ENCODE measurements around the gene HNRNPL. TPM values are rescaled to one million over a fixed set of nuclear protein-coding genes. Genes with fewer than 3 reads are reported as not detected.
A peak's percentile ranks its signal among the peaks of the same experiment; 100 is the strongest.
"Not testable (repeated sequence)": the region's sequence is repeated elsewhere in the genome, so short reads cannot be mapped to it uniquely, and the experiment has no call there.

The HNRNPL gene
- total RNA-seq, 1 donor from 2014 or later, result 195 TPM

- not testable (repeated sequence) for H3K27ac ChIP-seq (ENCODE audit: low read depth, low read length); H3K4me3 ChIP-seq (ENCODE audit: low read length in 3 of 3); H3K9ac ChIP-seq (ENCODE audit: low read depth in 1 of 3, low read length in 3 of 3); H3K27me3 ChIP-seq (ENCODE audit: control insufficient read depth in 3 of 3, insufficient read depth in 3 of 3, low read length in 3 of 3); H3K9me3 ChIP-seq (ENCODE audit: control insufficient read depth in 3 of 3, low read length in 3 of 3); H3K36me3 ChIP-seq (ENCODE audit: control insufficient read depth in 3 of 3, insufficient read depth in 3 of 3, low read length in 3 of 3)
- peaks cover 17 to 18% (median 17%) of the 10 kb centered on the region in 3 donors for H3K4me1 ChIP-seq (ENCODE audit: control insufficient read depth in 3 of 3, insufficient read depth in 3 of 3, low read length in 3 of 3)
These were observed 6.0 kb upstream of the HNRNPL start for GRCh38 chr19:38855751-38856150.

GRCh38 chr19:38854961-38855360 is 5.2 kb upstream of the HNRNPL start:
- peaks cover 18 to 19% (median 19%) of the 10 kb centered on the region in 3 donors for H3K4me1 ChIP-seq (ENCODE audit: control insufficient read depth in 3 of 3, insufficient read depth in 3 of 3, low read length in 3 of 3)
- not testable (repeated sequence) for H3K4me3 ChIP-seq (ENCODE audit: low read length in 3 of 3); H3K36me3 ChIP-seq (ENCODE audit: control insufficient read depth in 3 of 3, insufficient read depth in 3 of 3, low read length in 3 of 3); H3K27me3 ChIP-seq (ENCODE audit: control insufficient read depth in 3 of 3, insufficient read depth in 3 of 3, low read length in 3 of 3); H3K27ac ChIP-seq (ENCODE audit: low read depth, low read length); H3K9ac ChIP-seq (ENCODE audit: low read depth in 1 of 3, low read length in 3 of 3); H3K9me3 ChIP-seq (ENCODE audit: control insufficient read depth in 3 of 3, low read length in 3 of 3)

DNA sequence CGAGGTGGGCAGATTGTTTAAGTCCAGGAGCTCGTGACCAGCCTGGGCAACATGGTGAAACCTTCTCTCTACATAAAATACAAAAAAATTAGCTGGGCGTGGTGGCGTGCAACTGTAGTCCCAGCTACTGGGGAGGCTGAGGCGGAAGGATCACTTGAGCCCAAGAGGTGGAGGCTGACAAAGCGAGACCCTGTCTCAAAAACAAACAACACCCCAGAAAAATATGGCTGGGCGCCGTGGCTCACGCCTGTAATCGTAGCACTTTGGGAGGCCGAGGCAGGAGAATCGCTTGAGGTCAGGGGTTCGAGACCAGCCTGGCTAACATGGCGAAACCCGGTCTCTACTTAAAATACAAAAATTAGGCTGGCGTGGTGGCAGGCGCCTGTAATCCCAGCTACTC is 3.4 kb upstream of the HNRNPL start:
- H3K9me3 ChIP-seq (ENCODE audit: control insufficient read depth in 3 of 3, low read length in 3 of 3), result no peaks in the 10 kb centered on the region
- peaks cover 27 to 28% (median 27%) of the 10 kb centered on the region in 3 donors for H3K4me1 ChIP-seq (ENCODE audit: control insufficient read depth in 3 of 3, insufficient read depth in 3 of 3, low read length in 3 of 3)
- peak overlapping the region; percentile 90 to 94 (median 92) for H3K4me3 ChIP-seq (ENCODE audit: low read length in 3 of 3)
- no peaks in the 10 kb centered on the region for H3K27me3 ChIP-seq (ENCODE audit: control insufficient read depth in 3 of 3, insufficient read depth in 3 of 3, low read length in 3 of 3)
- peak overlapping the region in 2 of 3 donors; percentile 83 to 91 for H3K9ac ChIP-seq (ENCODE audit: low read depth in 1 of 3, low read length in 3 of 3)
- H3K36me3 ChIP-seq (ENCODE audit: control insufficient read depth in 3 of 3, insufficient read depth in 3 of 3, low read length in 3 of 3), result peaks cover 0 to 8% (median 0%) of the 10 kb centered on the region in 3 donors
- H3K27ac ChIP-seq (ENCODE audit: low read depth, low read length), result peak overlapping the region; percentile 99

DNA sequence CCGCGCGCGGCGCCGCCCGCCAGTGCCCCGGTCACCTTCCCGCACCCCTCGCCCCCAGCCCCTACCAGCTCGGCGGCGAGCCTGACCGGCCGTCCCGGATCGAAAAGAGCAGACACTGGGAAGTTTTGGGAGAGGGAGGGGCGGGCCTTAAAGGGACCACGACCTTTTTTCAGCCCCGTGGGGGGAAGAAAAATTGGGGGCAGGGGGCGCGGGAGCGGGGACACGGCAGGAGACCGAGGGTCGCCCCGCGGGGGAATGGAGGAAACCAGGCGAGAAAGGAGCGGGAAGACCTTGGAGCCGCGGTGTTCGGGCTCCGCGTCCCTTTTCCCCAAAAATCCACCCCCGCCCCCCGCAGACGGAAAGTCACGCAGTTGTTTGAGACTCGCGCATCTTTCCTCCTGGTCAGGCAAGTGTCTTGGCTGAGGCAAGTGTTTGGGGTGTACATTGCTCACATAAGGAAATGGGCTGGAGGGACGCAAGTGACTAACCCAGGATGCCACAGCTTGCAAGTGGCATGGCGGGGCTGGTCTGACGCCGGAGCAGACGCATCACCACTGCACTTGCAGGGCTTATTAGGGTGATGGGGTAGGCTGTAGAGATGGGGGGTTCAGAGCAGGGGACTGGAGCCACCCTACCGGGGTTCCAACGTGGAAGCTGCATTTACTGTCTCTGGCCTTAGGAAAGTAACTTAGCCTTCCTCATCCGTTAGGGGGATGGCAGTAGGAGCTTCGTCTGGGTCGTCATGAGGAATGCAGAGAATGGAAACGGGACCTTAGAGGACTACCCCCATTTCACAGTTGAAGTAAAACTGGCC is 2.7 kb upstream of the HNRNPL start:
- H3K27ac ChIP-seq (ENCODE audit: low read depth, low read length), result peak overlapping the region; percentile 99
- peak overlapping the region; percentile 90 to 94 (median 92) for H3K4me3 ChIP-seq (ENCODE audit: low read length in 3 of 3)
- no peaks in the 10 kb centered on the region for H3K27me3 ChIP-seq (ENCODE audit: control insufficient read depth in 3 of 3, insufficient read depth in 3 of 3, low read length in 3 of 3)
- H3K9ac ChIP-seq (ENCODE audit: low read depth in 1 of 3, low read length in 3 of 3), result peak overlapping the region; percentile 79 to 91 (median 83)
- H3K36me3 ChIP-seq (ENCODE audit: control insufficient read depth in 3 of 3, insufficient read depth in 3 of 3, low read length in 3 of 3), result peaks cover 1 to 12% (median 4%) of the 10 kb centered on the region in 3 donors
- no peaks in the 10 kb centered on the region for H3K9me3 ChIP-seq (ENCODE audit: control insufficient read depth in 3 of 3, low read length in 3 of 3)
- peaks cover 32 to 35% (median 34%) of the 10 kb centered on the region in 3 donors for H3K4me1 ChIP-seq (ENCODE audit: control insufficient read depth in 3 of 3, insufficient read depth in 3 of 3, low read length in 3 of 3)

- peak overlapping the region; percentile 90 to 96 (median 94) for H3K4me3 ChIP-seq (ENCODE audit: low read length in 3 of 3)
- no peaks in the 10 kb centered on the region for H3K9me3 ChIP-seq (ENCODE audit: control insufficient read depth in 3 of 3, low read length in 3 of 3)
- no peaks in the 10 kb centered on the region for H3K27me3 ChIP-seq (ENCODE audit: control insufficient read depth in 3 of 3, insufficient read depth in 3 of 3, low read length in 3 of 3)
- peaks cover 8 to 19% (median 11%) of the 10 kb centered on the region in 3 donors for H3K36me3 ChIP-seq (ENCODE audit: control insufficient read depth in 3 of 3, insufficient read depth in 3 of 3, low read length in 3 of 3)
- peak overlapping the region; percentile 96 to 97 (median 97) for H3K9ac ChIP-seq (ENCODE audit: low read depth in 1 of 3, low read length in 3 of 3)
- H3K27ac ChIP-seq (ENCODE audit: low read depth, low read length), result peak overlapping the region; percentile 99
- peaks cover 38 to 42% (median 39%) of the 10 kb centered on the region in 3 donors for H3K4me1 ChIP-seq (ENCODE audit: control insufficient read depth in 3 of 3, insufficient read depth in 3 of 3, low read length in 3 of 3)
These were observed 1.9 kb upstream of the HNRNPL start for GRCh38 chr19:38851622-38852230.

- Histone ChIP-seq H3K4me1 (ENCODE audit: control insufficient read depth in 3 of 3, insufficient read depth in 3 of 3, low read length in 3 of 3) (peaks cover 44 to 49% (median 45%) of the 10 kb centered on the region in 3 donors), H3K27me3 (ENCODE audit: control insufficient read depth in 3 of 3, insufficient read depth in 3 of 3, low read length in 3 of 3) (no peaks in the 10 kb centered on the region), H3K9ac (ENCODE audit: low read depth in 1 of 3, low read length in 3 of 3) (peak overlapping the region; percentile 96 to 97 (median 97)), H3K4me3 (ENCODE audit: low read length in 3 of 3) (peak overlapping the region; percentile 86 to 96 (median 94)), H3K36me3 (ENCODE audit: control insufficient read depth in 3 of 3, insufficient read depth in 3 of 3, low read length in 3 of 3) (peaks cover 13 to 26% (median 16%) of the 10 kb centered on the region in 3 donors), H3K9me3 (ENCODE audit: control insufficient read depth in 3 of 3, low read length in 3 of 3) (no peaks in the 10 kb centered on the region), H3K27ac (ENCODE audit: low read depth, low read length) (peak overlapping the region; percentile 99)
These were observed 1.3 kb upstream of the HNRNPL start for GRCh38 chr19:38850976-38851621.

DNA sequence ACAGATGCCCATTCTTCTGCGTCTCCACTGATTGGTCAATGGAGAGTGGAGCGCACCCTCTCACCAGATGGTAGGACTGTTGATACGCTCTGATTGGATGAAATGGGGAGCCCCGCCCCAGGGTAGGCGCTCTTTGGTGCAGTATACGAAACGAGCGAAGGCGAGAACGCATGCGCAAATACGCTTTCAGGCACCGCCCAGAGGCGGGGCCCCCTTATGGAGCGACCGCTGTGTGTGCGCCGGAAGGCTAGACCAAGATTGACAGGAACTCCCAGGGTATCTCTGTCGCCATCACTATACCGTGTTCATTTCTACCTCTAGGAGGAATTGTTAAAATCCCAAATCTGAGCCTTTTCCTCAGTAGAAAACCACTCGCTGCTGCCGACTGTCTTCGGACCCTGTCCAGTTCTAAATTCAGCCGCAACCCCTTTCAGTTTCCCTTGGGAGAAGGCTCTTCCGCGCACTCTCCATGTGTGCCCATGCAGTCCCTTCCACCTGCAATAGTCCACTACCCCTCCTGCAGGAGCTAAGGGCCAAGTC is 720 bp upstream of the HNRNPL start:
- H3K4me3 ChIP-seq (ENCODE audit: low read length in 3 of 3), result peak overlapping the region; percentile 86 to 96 (median 94)
- H3K9ac ChIP-seq (ENCODE audit: low read depth in 1 of 3, low read length in 3 of 3), result peak overlapping the region; percentile 96 to 97 (median 97)
- peaks cover 50 to 55% (median 51%) of the 10 kb centered on the region in 3 donors for H3K4me1 ChIP-seq (ENCODE audit: control insufficient read depth in 3 of 3, insufficient read depth in 3 of 3, low read length in 3 of 3)
- H3K27ac ChIP-seq (ENCODE audit: low read depth, low read length), result peak overlapping the region; percentile 100
- H3K27me3 ChIP-seq (ENCODE audit: control insufficient read depth in 3 of 3, insufficient read depth in 3 of 3, low read length in 3 of 3), result no peaks in the 10 kb centered on the region
- H3K9me3 ChIP-seq (ENCODE audit: control insufficient read depth in 3 of 3, low read length in 3 of 3), result no peaks in the 10 kb centered on the region
- peaks cover 19 to 31% (median 22%) of the 10 kb centered on the region in 3 donors for H3K36me3 ChIP-seq (ENCODE audit: control insufficient read depth in 3 of 3, insufficient read depth in 3 of 3, low read length in 3 of 3)

DNA sequence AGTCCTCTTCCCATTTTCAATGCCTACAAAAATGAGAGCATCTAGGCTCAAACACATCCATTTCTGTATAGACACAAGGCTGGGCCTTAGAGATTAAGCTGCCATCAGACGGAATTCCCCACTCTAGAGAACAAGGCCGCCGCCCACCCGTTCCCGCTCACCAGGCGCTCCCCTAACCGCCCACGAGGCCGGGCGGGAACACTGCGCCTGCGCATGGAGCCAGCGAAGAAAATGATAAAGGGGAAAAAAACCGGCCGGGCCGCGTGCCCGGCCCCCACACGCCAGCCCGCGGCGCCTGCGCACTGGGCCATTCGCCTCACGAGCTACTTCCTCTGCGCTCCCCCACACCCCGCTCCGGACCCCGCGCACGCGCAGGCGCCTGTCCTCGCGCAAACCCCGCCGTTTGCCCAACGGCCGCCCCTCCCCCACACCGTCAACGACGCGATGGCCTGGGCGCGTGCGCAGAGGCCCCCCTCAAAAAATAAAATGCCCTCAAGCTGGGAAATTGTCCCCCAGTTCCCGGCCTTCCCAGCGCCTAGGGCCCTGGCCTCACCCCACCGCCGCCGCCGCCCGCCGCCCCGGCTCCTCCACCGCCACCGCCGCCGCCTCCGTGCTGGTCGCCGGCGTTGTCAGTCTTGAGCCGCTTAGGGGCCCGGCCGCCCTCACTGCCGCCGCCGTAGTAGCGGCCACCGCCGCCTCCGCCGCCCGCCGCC is 483 bp downstream of the HNRNPL start:
- Histone ChIP-seq H3K4me3 (ENCODE audit: low read length in 3 of 3) (peak overlapping the region; percentile 66 to 91 (median 74)), H3K4me1 (ENCODE audit: control insufficient read depth in 3 of 3, insufficient read depth in 3 of 3, low read length in 3 of 3) (peaks cover 58 to 62% (median 58%) of the 10 kb centered on the region in 3 donors), H3K27me3 (ENCODE audit: control insufficient read depth in 3 of 3, insufficient read depth in 3 of 3, low read length in 3 of 3) (no peaks in the 10 kb centered on the region), H3K36me3 (ENCODE audit: control insufficient read depth in 3 of 3, insufficient read depth in 3 of 3, low read length in 3 of 3) (peaks cover 27 to 43% (median 32%) of the 10 kb centered on the region in 3 donors), H3K9me3 (ENCODE audit: control insufficient read depth in 3 of 3, low read length in 3 of 3) (no peaks in the 10 kb centered on the region), H3K9ac (ENCODE audit: low read depth in 1 of 3, low read length in 3 of 3) (peak overlapping the region; percentile 74 to 90 (median 79)), H3K27ac (ENCODE audit: low read depth, low read length) (peak overlapping the region; percentile 100)

Measured in skeletal muscle tissue (tissue), 4 donors.